DOHH2 (cell line): Measurements from ENCODE around the gene SYNE1.

ENCODE experiments used
- H3F3A ChIP-seq: fragments of 200-600 bp; sonication (generic), shearing (Covaris generic); 2 replicates; pipeline ENCODE4 v1.6.0; 2016; ENCODE audit warnings: antibody characterized with exemption, mild to moderate bottlenecking; ENCODE audit not compliant: control insufficient read depth, insufficient read depth
- H3K27ac ChIP-seq: fragments of 200-600 bp; sonication (generic); 2 replicates; pipeline ENCODE4 v1.5.1; 2014; ENCODE audit warnings: low read depth, mild to moderate bottlenecking, low read length, moderate library complexity
- H3K27me3 ChIP-seq: fragments of 200-600 bp; sonication (generic); 2 replicates; pipeline ENCODE4 v1.6.1; 2014; ENCODE audit warnings: mild to moderate bottlenecking, low read length, mixed read lengths; ENCODE audit not compliant: control insufficient read depth
- H3K36me3 ChIP-seq: fragments of 200-600 bp; sonication (generic); 2 replicates; pipeline ENCODE4 v1.6.1; 2014; ENCODE audit warnings: mild to moderate bottlenecking, low read length, moderate library complexity, mixed read lengths; ENCODE audit not compliant: control insufficient read depth
- H3K4me1 ChIP-seq: fragments of 200-600 bp; sonication (generic); 2 replicates; pipeline ENCODE4 v1.6.1; 2014; ENCODE audit warnings: mild to moderate bottlenecking, low read length, mixed read lengths; ENCODE audit not compliant: control insufficient read depth
- H3K4me2 ChIP-seq: fragments of 200-600 bp; sonication (generic); 2 replicates; pipeline ENCODE4 v1.6.0; 2014; ENCODE audit warnings: mild to moderate bottlenecking, low read length, moderate library complexity
- H3K4me3 ChIP-seq: fragments of 200-600 bp; sonication (generic); 2 replicates; pipeline ENCODE4 v1.5.1; 2014; ENCODE audit warnings: mild to moderate bottlenecking, low read length, mixed read lengths
- H3K79me2 ChIP-seq: fragments of 200-600 bp; sonication (generic); 2 replicates; pipeline ENCODE4 v1.6.1; 2014; ENCODE audit warnings: mild to moderate bottlenecking, low read length, mixed read lengths; ENCODE audit not compliant: control insufficient read depth
- H3K9me2 ChIP-seq: fragments of 200-600 bp; sonication (generic); replicated peaks from 2 replicates; pipeline ENCODE4 v1.6.1; 2014; ENCODE audit warnings: mild to moderate bottlenecking, low read length, mixed read lengths; ENCODE audit not compliant: control insufficient read depth
- H3K9me3 ChIP-seq: fragments of 200-600 bp; sonication (generic); 2 replicates; pipeline ENCODE4 v1.6.1; 2014; ENCODE audit warnings: antibody characterized with exemption, low read length, mixed read lengths; ENCODE audit not compliant: control insufficient read depth, insufficient read depth
- H4K20me1 ChIP-seq: fragments of 200-600 bp; sonication (generic); 2 replicates; pipeline ENCODE4 v1.6.0; 2014; ENCODE audit warnings: low read depth, mild to moderate bottlenecking, antibody characterized with exemption, low read length, moderate library complexity; ENCODE audit not compliant: control insufficient read depth, insufficient read depth
- CTCF ChIP-seq: fragments of 200-600 bp; sonication (generic); IDR thresholded peaks from one replicate; pipeline ENCODE4 v1.5.1; 2014; ENCODE audit warnings: antibody characterized with exemption, mild to moderate bottlenecking, low read depth, low read length; ENCODE audit not compliant: poor library complexity, severe bottlenecking
- EZH2phosphoT487 ChIP-seq: fragments of 200-600 bp; sonication (generic); IDR thresholded peaks from 2 replicates; pipeline ENCODE4 v1.6.1; 2017; ENCODE audit warnings: borderline replicate concordance, mild to moderate bottlenecking, antibody characterized with exemption, low read length, moderate library complexity, mixed read lengths

SYNE1 gene

GRCh38 chr6:152250127-152250526, 387.0 kb downstream of the SYNE1 start:
- Histone ChIP-seq H3K4me1 (no peaks in the 10 kb centered on the region), H3K36me3 (peaks cover 53% of the 10 kb centered on the region), H3K79me2 (no peaks in the 10 kb centered on the region), H3K9me2 (no peaks in the 10 kb centered on the region), H3K9me3 (no peaks in the 10 kb centered on the region), H3K4me3 (no peak overlapping the region), H3K27ac (no peak overlapping the region), H3K27me3 (no peaks in the 10 kb centered on the region), H4K20me1 (no peaks in the 10 kb centered on the region), H3F3A (no peaks in the 10 kb centered on the region), H3K4me2 (no peak overlapping the region)
- TF ChIP-seq EZH2phosphoT487 (no peak), CTCF (no peak)

- H3K4me2 ChIP-seq = no peak overlapping the region
- H3K9me2 ChIP-seq = no peaks in the 10 kb centered on the region
- no peaks in the 10 kb centered on the region for H4K20me1 ChIP-seq
- H3K79me2 ChIP-seq = no peaks in the 10 kb centered on the region
- no peaks in the 10 kb centered on the region for H3K27me3 ChIP-seq
- no peaks in the 10 kb centered on the region for H3K9me3 ChIP-seq
- no peaks in the 10 kb centered on the region for H3F3A ChIP-seq
- H3K4me3 ChIP-seq = no peak overlapping the region
- peaks cover 54% of the 10 kb centered on the region for H3K36me3 ChIP-seq
- no peak overlapping the region for H3K27ac ChIP-seq
- no peaks in the 10 kb centered on the region for H3K4me1 ChIP-seq
- TF ChIP-seq CTCF (no peak), EZH2phosphoT487 (no peak)
Measured at GRCh38 chr6:152248980-152249379, 388.2 kb downstream of the SYNE1 start.

DNA sequence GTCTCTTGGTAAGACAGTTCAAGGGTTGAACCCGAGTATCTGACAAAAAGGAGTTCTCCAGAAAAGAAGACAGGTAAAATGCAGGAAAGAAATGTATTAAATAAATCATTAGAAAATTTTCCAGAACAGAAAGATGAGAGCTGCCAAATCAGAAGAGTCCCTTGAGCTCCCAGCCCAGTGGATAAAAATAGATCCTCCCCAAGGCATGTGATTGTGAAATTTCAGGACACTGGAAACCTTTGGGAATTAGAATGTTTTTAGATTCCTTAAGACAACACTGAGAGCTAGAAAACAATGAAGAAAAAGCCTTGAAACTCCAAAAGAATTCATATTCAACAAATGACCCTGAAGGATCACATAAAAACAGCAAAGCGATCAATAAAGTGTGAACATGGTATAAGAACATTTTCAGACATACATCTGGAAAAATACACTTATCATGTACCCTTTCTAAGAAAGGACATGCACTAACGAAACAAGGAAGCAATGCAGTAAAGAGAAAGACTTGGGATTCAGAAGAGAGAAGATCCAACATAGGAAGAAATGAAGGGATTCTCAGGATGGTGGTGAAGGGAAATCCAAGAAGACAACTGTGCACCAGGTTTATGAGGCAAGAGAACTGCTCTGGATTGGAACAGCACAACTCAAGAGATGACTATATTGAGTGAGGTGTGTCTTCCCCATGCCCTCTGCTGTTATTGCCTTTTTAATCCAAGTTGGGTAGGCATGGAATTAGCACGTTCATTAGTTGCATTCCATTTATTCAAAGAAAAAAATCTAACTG, 390.4 kb downstream of the SYNE1 start:
- H3K79me2 ChIP-seq = no peaks in the 10 kb centered on the region
- H3F3A ChIP-seq = no peaks in the 10 kb centered on the region
- H3K4me3 ChIP-seq = no peak overlapping the region
- no peak overlapping the region for H3K4me2 ChIP-seq
- no peak overlapping the region for H3K27ac ChIP-seq
- TF ChIP-seq CTCF (no peak), EZH2phosphoT487 (no peak)
- no peaks in the 10 kb centered on the region for H3K9me2 ChIP-seq
- H3K9me3 ChIP-seq = no peaks in the 10 kb centered on the region
- no peaks in the 10 kb centered on the region for H3K27me3 ChIP-seq
- peaks cover 61% of the 10 kb centered on the region for H3K36me3 ChIP-seq
- no peaks in the 10 kb centered on the region for H4K20me1 ChIP-seq
- H3K4me1 ChIP-seq = no peaks in the 10 kb centered on the region
